Esophagus (tissue), 2 donors: ENCODE data around the gene DRAXIN. TPM values are rescaled to one million over a fixed set of nuclear protein-coding genes. Genes with fewer than 3 reads are reported as not detected.

Experiments
- H3K27ac ChIP-seq, 2 donors: one replicate each; pipeline ENCODE4 v1.5.1; 2013; ENCODE audit warnings: low read depth in 2 of 2, mild to moderate bottlenecking in 2 of 2, inconsistent platforms in 1 of 2, low read length in 1 of 2, moderate library complexity in 1 of 2
- H3K27me3 ChIP-seq, 2 donors: one replicate each; pipeline ENCODE4 v1.6.1; 2013; ENCODE audit warnings: low read length in 2 of 2, control low read depth in 1 of 2, mild to moderate bottlenecking in 1 of 2; ENCODE audit not compliant: insufficient read depth in 2 of 2, control insufficient read depth in 1 of 2
- H3K36me3 ChIP-seq, 2 donors: one replicate each; pipeline ENCODE4 v1.6.1; 2013; ENCODE audit warnings: low read length in 1 of 2; ENCODE audit not compliant: control insufficient read depth in 2 of 2, insufficient read depth in 2 of 2
- H3K4me1 ChIP-seq, 2 donors: one replicate each; pipeline ENCODE4 v1.6.1; 2013; ENCODE audit warnings: low read length in 1 of 2; ENCODE audit not compliant: control insufficient read depth in 2 of 2, insufficient read depth in 2 of 2
- H3K4me3 ChIP-seq, 2 donors: one replicate each; pipeline ENCODE4 v1.5.1; 2013; ENCODE audit warnings: low read length in 2 of 2, mild to moderate bottlenecking in 2 of 2, low read depth in 1 of 2, moderate library complexity in 1 of 2
- H3K9me3 ChIP-seq, 2 donors: one replicate each; pipeline ENCODE4 v1.6.1; 2013; ENCODE audit warnings: mild to moderate bottlenecking in 2 of 2, low read depth in 1 of 2, low read length in 1 of 2, moderate library complexity in 1 of 2; ENCODE audit not compliant: control insufficient read depth in 2 of 2, insufficient read depth in 1 of 2
- WGBS, 2 donors: extraction: QIAGEN DNeasy Blood & Tissue Kit; methylation state at CpG; one replicate each; pipeline ENCODE4 v1.1.7; 2013; 5-methylcytosine and 5-hydroxymethylcytosine counted together
- polyA plus RNA-seq, 2 donors: library from polyadenylated mRNA; stranded (reverse); fragments of 200-250 nt; gene quantifications; one replicate each; pipeline ENCODE4 v1.2.3, GENCODE V29; 2013
- donor health status: healthy with polysubstance abuse.
- donor health status: Bipolar disorder and iron deficiency.

The DRAXIN gene
- polyA plus RNA-seq, 2 donors: 0.01 to 0.02 TPM

DNA sequence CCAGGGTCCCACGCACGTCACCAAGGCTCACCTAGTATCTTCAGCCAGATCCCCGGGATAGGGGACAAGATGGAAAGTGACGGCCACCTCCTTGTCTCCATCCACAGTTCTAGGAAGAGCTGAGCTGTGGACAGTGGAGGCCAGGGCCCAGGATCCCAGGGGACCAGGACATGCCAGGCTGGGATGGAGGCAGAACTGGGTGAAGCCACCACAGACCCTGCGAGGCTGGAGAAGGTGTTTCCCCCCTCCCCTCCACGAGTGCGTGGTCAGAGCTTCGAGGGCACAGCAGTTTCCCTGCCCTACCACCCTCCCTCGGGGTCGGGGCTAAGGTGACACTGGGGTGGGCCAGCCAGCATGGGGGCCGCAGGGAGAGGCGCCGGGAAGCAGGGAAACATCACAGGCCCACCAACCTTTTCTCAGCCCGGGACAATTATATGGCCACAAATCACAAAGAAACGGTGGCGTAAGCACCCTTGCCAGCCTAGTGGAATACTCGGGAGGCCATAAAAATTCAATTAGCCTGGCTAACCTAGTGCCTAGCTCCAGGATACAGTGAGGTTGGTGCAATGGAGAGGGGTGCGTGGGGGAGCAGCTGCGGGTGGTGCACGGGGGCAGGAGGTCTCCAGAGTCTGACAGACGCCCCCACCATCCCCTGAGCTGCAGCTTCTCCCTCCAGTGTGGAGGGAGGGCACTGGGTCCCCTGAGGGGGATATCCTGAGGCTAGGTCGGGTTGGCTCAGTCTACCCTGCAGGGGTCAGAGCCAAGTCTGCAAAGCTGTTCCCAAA, 13.4 kb downstream of the DRAXIN start:
- H3K4me1 ChIP-seq: peaks cover 0 to 9% of the 10 kb centered on the region in 2 donors
- H3K36me3 ChIP-seq: no peaks in the 10 kb centered on the region
- no peaks in the 10 kb centered on the region for H3K27me3 ChIP-seq
- peaks cover 0 to 3% of the 10 kb centered on the region in 2 donors for H3K9me3 ChIP-seq
- WGBS, 2 donors: 68 to 72% methylated on average over 22 of the region's 22 CpGs
- no peak overlapping the region for H3K4me3 ChIP-seq
- no peak overlapping the region for H3K27ac ChIP-seq

- no peak overlapping the region for H3K4me3 ChIP-seq
- no peak overlapping the region for H3K27ac ChIP-seq
- H3K27me3 ChIP-seq: no peaks in the 10 kb centered on the region
- no peaks in the 10 kb centered on the region for H3K36me3 ChIP-seq
- H3K4me1 ChIP-seq: peaks cover 0 to 8% of the 10 kb centered on the region in 2 donors
- peaks cover 0 to 3% of the 10 kb centered on the region in 2 donors for H3K9me3 ChIP-seq
- WGBS, 2 donors: 79 to 84% methylated on average over 9 of the region's 9 CpGs
Measured at GRCh38 chr1:11705596-11705995, 14.1 kb downstream of the DRAXIN start.

GRCh38 chr1:11706292-11706691, 14.8 kb downstream of the DRAXIN start:
- Histone ChIP-seq H3K36me3 (no peaks in the 10 kb centered on the region), H3K27ac (no peak overlapping the region), H3K4me1 (peaks cover 0 to 4% of the 10 kb centered on the region in 2 donors), H3K27me3 (no peaks in the 10 kb centered on the region), H3K9me3 (peaks cover 0 to 3% of the 10 kb centered on the region in 2 donors), H3K4me3 (no peak overlapping the region)
- WGBS, 2 donors: 82 to 88% methylated on average over 14 of the region's 14 CpGs

DNA sequence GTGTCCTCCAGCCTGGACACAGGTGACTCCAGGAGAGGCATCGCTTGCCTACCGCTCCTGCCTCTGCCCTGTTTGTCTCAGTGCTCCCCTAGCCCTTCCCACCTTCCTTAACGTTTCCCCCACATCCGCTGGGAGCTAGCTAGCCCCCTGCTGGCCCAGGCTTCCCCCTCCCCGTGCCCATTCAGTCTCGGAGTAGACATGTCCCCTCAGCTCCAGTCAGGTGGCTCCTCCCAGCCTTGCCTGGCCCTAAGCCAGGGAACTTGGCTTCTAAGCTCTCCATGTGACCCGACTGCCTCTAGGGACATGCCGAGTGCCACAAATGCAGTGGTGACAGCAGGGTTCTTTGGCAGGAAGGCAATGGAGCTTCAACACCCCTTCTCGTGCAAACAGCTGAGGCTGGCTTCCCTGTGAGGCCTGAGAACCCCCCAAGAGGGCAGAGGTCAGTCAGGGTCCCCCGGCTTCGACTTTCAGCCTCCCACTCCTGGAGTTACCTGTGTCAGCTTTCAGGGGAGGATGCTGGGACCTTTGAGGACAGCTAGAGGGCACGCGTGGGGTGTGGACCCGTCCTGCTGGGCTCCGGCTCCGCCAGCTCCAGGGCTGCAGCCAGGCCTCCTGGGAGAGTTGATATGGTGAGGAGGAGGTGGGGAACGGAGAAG, 16.2 kb downstream of the DRAXIN start:
- Histone ChIP-seq H3K9me3 (no peaks in the 10 kb centered on the region), H3K36me3 (no peaks in the 10 kb centered on the region), H3K27me3 (no peaks in the 10 kb centered on the region), H3K27ac (no peak overlapping the region), H3K4me1 (no peaks in the 10 kb centered on the region), H3K4me3 (no peak overlapping the region)
- 47 to 50% methylated on average over 17 of the region's 17 CpGs for WGBS, 2 donors

DNA sequence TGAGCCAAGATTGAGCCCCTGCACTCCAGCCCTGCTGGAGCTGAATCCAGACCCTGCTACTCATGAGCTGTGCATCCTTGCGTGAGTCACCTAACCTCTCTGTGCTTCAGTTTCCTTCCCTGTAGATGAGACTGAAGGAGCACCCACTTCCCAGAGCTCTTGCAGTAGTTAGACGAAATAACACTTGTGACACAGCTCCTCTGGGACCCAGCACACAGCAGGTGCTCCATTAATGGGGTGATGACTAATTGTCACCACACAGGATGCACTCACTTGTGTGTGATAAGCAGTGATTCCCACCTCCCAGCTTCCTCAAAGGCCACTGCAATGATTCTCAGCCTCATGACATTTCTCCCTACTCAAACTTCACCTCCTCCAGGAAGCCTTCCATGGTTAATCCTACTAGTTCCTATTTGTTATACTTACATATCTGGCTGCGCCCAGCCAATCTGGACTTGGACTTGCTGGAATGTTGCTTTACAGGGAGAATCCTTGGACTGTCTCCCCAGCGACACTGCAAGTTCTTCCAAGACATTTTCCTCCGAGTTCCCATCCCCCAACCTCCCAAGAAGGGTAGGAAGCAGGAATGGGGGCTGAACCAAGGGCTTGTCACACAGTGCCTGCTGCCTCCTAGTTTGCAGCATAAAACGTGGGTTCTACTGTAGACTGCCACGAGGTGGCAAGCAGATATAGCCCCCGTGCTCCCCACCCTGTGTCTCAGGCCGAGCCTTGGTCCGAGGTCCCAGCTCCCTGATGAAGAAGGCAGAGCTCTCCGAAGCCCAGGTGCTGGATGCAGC, 17.2 kb downstream of the DRAXIN start:
- Histone ChIP-seq H3K27me3 (no peaks in the 10 kb centered on the region), H3K4me3 (no peak overlapping the region), H3K36me3 (no peaks in the 10 kb centered on the region), H3K4me1 (no peaks in the 10 kb centered on the region), H3K27ac (no peak overlapping the region), H3K9me3 (no peaks in the 10 kb centered on the region)
- 73 to 74% methylated on average over 11 of the region's 11 CpGs for WGBS, 2 donors

- 92% methylated on average over 5 of the region's 5 CpGs for WGBS, 2 donors
- Histone ChIP-seq H3K27ac (no peak overlapping the region), H3K36me3 (no peaks in the 10 kb centered on the region), H3K9me3 (no peaks in the 10 kb centered on the region), H3K4me1 (no peaks in the 10 kb centered on the region), H3K27me3 (no peaks in the 10 kb centered on the region), H3K4me3 (no peak overlapping the region)
Measured at GRCh38 chr1:11711490-11711889, 20.0 kb downstream of the DRAXIN start.

DNA sequence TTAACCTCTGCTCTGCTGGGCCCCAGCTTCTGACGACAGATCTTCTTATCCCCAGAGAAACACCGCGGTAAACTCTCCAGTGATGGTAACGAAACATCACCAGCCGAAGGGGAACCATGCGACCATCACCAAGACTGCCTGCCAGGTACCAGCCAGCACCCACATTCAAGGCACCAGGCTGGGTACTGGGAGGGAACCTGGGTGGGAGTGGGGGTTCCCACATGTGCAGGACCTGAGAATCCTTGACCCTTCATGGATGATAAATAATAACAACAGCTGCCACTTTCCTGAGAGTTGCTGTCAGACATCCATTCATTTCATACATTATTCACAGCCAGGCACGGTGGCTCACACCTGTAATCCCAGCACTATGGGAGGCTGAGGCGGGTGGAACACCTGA, 20.8 kb downstream of the DRAXIN start:
- H3K9me3 ChIP-seq: no peaks in the 10 kb centered on the region
- no peak overlapping the region for H3K4me3 ChIP-seq
- WGBS, 2 donors: 85 to 88% methylated on average over 8 of the region's 8 CpGs
- no peak overlapping the region for H3K27ac ChIP-seq
- no peaks in the 10 kb centered on the region for H3K36me3 ChIP-seq
- no peaks in the 10 kb centered on the region for H3K27me3 ChIP-seq
- no peaks in the 10 kb centered on the region for H3K4me1 ChIP-seq

DNA sequence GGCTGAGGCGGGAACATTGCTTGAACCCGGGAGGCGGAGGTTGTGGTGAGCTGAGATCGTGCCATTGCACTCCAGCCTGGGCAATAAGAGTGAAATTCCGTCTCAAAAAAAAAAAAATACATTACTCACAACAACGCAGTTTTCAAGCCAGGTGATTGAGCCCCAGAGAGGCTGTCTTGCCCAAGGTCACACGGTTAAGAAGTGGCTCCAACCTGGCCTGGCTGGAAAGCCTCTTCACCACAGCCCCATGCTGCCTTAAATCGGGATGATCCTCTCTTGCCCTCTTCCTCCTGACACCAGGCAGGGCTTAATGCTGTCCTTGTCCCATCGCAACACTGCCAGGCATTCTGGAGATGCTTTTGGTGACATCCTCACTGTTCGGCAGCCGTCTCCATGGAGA, 21.6 kb downstream of the DRAXIN start:
- no peaks in the 10 kb centered on the region for H3K4me1 ChIP-seq
- H3K27me3 ChIP-seq: no peaks in the 10 kb centered on the region
- no peaks in the 10 kb centered on the region for H3K9me3 ChIP-seq
- 79 to 81% methylated on average over 11 of the region's 11 CpGs for WGBS, 2 donors
- no peaks in the 10 kb centered on the region for H3K36me3 ChIP-seq
- H3K4me3 ChIP-seq: no peak overlapping the region
- H3K27ac ChIP-seq: no peak overlapping the region

GRCh38 chr1:11714831-11715575, 23.5 kb downstream of the DRAXIN start:
- H3K36me3 ChIP-seq: no peaks in the 10 kb centered on the region
- no peaks in the 10 kb centered on the region for H3K27me3 ChIP-seq
- no peak overlapping the region for H3K27ac ChIP-seq
- H3K9me3 ChIP-seq: no peaks in the 10 kb centered on the region
- WGBS, 2 donors: 65 to 73% methylated on average over 24 of the region's 24 CpGs
- no peak overlapping the region for H3K4me3 ChIP-seq
- peaks cover 0 to 6% of the 10 kb centered on the region in 2 donors for H3K4me1 ChIP-seq
